ENCODE results near the gene MRPL53.

DNA sequence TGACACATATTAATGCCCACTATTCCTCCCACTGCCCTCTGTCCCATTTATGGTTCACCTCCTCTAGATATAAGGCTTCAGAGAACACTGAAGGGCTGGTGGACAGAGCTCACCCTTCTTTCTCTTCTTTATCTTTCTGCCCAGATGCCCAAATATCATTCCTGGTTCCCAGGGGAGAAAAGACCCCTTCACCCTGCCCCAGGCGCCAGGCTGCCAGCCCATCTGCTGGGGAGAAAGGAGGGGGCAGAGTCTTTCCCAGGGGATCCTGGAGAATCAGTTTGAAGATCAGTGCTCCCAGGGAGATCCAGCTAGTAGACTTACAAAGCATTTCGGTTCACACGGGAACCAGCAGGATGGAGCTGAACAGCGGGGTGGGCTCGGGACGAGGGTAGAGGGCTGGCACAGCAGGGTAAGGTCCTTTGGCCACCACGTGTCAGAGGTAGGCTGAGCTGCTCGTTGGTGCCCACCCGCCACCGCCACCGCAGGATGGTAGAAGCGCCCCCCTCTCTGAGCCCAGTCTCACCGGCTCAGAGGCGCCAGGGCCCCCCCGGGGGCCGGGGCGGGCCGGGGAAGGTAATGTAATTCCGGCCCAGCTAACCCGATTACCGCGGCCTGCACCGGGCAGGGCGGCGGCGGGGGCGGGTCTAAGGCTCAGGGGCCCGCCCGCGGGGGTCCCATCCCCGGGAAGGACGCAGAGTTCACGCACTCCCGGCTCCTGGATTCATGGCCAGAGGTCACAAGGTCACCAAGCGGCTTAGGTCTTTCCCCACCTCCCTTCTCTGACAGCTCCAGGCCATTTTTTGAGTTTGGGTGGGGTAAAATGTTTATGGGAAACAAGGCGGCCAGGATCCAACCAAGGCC, 40.5 kb upstream of the MRPL53 start:
- TF ChIP-seq TARDBP (IDR thresholded peaks at IDR 0.05) (no peak), BHLHE40 (IDR thresholded peaks at IDR 0.05; ENCODE audit: borderline replicate concordance) (no peak), ZNF384 (IDR thresholded peaks at IDR 0.05) (no peak), SUZ12 (IDR thresholded peaks at IDR 0.05) (no peak), L3MBTL2 (conservative IDR thresholded peaks at IDR 0.05) (no peak), CTBP1 (IDR thresholded peaks at IDR 0.05; ENCODE audit: borderline replicate concordance) (no peak), NFRKB (IDR thresholded peaks at IDR 0.05) (no peak)
